ENCODE measurements around the gene TEX101.
"Not testable (repeated sequence)": the region's sequence is repeated elsewhere in the genome, so short reads cannot be mapped to it uniquely, and the experiment has no call there.

TEX101 gene

DNA sequence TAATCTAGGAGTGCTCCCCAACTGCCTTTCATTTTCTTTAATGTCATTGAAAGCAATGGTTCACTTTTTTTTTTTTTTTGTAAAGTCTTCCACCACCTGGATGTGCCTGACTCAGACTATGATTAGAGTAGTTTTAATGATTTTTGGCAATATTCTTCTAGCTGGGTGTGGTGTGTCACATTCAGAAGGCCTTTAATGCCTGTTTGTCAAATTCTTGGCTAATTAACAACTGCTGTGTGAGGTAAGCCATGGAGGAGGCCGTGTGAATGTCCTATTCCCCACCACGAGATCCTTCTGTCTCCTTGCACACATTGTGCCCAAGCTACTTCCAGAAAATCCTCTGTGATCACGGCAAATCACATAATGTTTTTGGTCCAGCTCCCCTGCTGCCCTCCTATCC lies 30.9 kb upstream of the TEX101 start:
- H3K4me3 ChIP-seq (ENCODE audit: low read length); H3K36me3 ChIP-seq (ENCODE audit: insufficient read depth, low read length): not testable (repeated sequence)

DNA sequence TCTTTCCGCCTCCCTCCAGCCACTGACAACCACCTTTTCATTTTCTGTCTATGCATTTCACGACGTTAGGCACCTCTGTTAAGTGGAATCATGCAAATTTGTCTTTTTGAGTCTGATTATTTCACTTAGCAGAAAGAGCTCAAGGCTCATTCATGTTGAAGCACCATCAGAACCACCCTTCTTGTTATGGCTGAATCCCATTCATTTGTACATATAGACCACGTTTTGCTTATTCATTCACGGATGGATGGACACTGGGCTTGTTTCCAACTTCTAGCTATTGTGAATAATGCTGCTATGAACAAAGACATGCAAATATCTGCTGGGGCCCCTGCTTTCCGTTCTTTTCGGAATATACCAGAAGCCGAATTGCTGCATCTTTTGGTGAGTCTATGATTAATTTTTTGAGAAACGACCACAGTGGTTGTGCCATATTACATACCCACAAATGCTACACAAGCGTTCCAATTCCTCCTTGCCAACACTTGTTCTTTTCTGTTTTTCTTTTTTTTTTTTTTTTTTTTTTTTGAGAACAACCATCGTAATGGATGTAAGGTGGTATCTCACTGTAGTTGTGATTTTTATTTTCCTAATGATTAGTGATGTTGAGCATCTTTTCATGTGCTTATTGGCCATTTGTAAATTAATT lies 23.7 kb upstream of the TEX101 start:
- H3K27ac ChIP-seq (ENCODE audit: low read depth, low read length); H3K36me3 ChIP-seq (ENCODE audit: insufficient read depth, low read length); H3K4me3 ChIP-seq (ENCODE audit: low read length); H3K9ac ChIP-seq (ENCODE audit: low read depth, low read length); H3K9me3 ChIP-seq (ENCODE audit: insufficient read depth, low read depth, low read length); H3K27me3 ChIP-seq (ENCODE audit: insufficient read depth, low read length); H3K4me1 ChIP-seq (ENCODE audit: insufficient read depth, low read length): not testable (repeated sequence)
- WGBS = 94% methylated on average over 10 of the region's 11 CpGs

More for the DNA sequence above, 30.9 kb upstream of the TEX101 start:
- not testable (repeated sequence) for H3K9ac ChIP-seq (ENCODE audit: low read depth, low read length); H3K27ac ChIP-seq (ENCODE audit: low read depth, low read length); H3K27me3 ChIP-seq (ENCODE audit: insufficient read depth, low read length); H3K4me1 ChIP-seq (ENCODE audit: insufficient read depth, low read length); H3K9me3 ChIP-seq (ENCODE audit: insufficient read depth, low read depth, low read length)
- WGBS = 78% methylated on average over 3 of the region's 3 CpGs

DNA sequence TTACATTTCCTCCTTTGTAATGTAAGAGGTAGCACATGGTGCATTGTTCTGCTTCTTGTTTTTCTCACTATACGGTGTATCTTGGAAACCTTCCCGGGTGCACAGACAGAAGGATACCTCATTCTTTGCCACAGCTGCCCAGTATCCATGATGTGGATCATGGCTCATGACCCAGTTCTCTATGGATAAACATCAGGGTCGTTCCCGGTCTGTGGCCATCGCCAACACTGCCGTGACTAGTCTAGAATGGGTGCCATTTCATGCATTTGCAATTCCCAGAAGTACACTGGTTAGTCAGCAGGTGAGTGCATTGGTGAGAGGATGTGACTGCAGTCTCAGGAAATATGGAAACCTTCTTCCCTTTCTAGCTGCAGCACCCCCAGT lies 23.1 kb upstream of the TEX101 start:
- not testable (repeated sequence) for H3K9ac ChIP-seq (ENCODE audit: low read depth, low read length); H3K27ac ChIP-seq (ENCODE audit: low read depth, low read length); H3K36me3 ChIP-seq (ENCODE audit: insufficient read depth, low read length); H3K4me1 ChIP-seq (ENCODE audit: insufficient read depth, low read length); H3K4me3 ChIP-seq (ENCODE audit: low read length); H3K9me3 ChIP-seq (ENCODE audit: insufficient read depth, low read depth, low read length); H3K27me3 ChIP-seq (ENCODE audit: insufficient read depth, low read length)
- WGBS = 94% methylated on average over 6 of the region's 6 CpGs

DNA sequence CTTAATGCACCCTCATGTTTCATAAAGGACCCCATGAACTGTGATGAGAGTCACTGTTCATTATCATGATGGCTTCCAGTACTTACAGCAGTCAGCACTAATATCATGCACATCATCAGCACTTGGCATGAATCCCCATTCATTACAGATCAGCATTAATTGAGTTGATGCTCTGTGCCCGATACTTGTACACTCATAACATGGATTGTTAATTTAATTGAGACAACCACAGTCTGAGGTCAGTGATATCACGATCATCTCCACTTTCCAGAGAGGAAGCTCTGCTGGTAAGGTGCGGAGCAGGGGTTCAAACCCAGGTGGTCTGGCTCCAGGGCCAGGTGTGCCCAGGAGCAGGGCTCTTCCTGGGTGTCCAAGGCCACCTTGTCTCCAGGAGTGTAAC lies 21.2 kb upstream of the TEX101 start:
- not testable (repeated sequence) for H3K27me3 ChIP-seq (ENCODE audit: insufficient read depth, low read length); H3K9me3 ChIP-seq (ENCODE audit: insufficient read depth, low read depth, low read length); H3K9ac ChIP-seq (ENCODE audit: low read depth, low read length); H3K4me1 ChIP-seq (ENCODE audit: insufficient read depth, low read length); H3K4me3 ChIP-seq (ENCODE audit: low read length); H3K36me3 ChIP-seq (ENCODE audit: insufficient read depth, low read length); H3K27ac ChIP-seq (ENCODE audit: low read depth, low read length)
- 97% methylated on average over 3 of the region's 3 CpGs for WGBS

DNA sequence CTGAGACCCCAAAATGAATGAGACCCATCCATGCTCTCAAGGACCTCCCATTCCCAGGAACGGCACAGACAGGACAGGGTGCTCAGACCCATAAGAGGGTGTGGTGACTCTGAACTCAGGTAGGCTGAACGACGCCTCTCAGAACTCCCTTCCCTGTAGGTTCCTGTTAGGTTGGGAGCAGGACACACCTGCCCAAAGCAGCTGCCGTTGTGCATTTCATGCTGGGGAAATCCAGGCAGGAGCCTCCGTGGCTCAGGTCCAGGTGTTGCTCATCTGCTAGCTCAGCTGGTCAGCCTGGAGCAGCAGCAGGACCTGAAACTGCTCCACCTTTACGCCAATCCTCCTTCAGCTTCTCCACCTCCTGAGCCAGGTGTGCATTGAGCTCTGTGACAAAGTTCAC lies 19.1 kb upstream of the TEX101 start:
- no peaks in the 10 kb centered on the region for H3K4me1 ChIP-seq (ENCODE audit: insufficient read depth, low read length)
- H3K36me3 ChIP-seq (ENCODE audit: insufficient read depth, low read length) = no peaks in the 10 kb centered on the region
- H3K4me3 ChIP-seq (ENCODE audit: low read length) = no peak overlapping the region
- 90% methylated on average over 6 of the region's 6 CpGs for WGBS
- H3K27me3 ChIP-seq (ENCODE audit: insufficient read depth, low read length) = no peaks in the 10 kb centered on the region
- H3K9me3 ChIP-seq (ENCODE audit: insufficient read depth, low read depth, low read length) = no peaks in the 10 kb centered on the region
- H3K9ac ChIP-seq (ENCODE audit: low read depth, low read length) = no peak overlapping the region
- H3K27ac ChIP-seq (ENCODE audit: low read depth, low read length) = no peak overlapping the region

DNA sequence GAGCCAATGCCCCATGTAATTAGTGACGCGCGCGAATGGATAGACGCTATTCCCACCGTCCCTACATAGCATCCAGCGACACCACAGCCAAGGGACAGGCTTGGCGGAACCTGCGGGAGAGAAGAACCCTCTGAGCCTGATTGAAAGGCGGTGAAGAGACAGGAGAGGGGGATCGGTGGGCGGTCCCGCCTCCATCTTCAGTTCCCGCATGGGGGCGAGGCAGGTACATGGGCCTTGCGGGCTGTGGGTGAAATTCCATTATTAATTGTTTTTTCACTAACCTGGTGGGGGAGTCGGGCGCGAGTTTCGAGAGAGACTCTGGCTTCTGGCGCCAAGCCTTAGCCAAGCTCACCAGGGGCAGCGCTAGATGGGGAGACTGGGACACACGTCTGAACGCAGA lies 8.4 kb upstream of the TEX101 start:
- no peak overlapping the region for H3K27ac ChIP-seq (ENCODE audit: low read depth, low read length)
- no peaks in the 10 kb centered on the region for H3K27me3 ChIP-seq (ENCODE audit: insufficient read depth, low read length)
- no peak overlapping the region for H3K9ac ChIP-seq (ENCODE audit: low read depth, low read length)
- H3K4me1 ChIP-seq (ENCODE audit: insufficient read depth, low read length) = no peaks in the 10 kb centered on the region
- H3K9me3 ChIP-seq (ENCODE audit: insufficient read depth, low read depth, low read length) = no peaks in the 10 kb centered on the region
- H3K36me3 ChIP-seq (ENCODE audit: insufficient read depth, low read length) = no peaks in the 10 kb centered on the region
- no peak overlapping the region for H3K4me3 ChIP-seq (ENCODE audit: low read length)
- 92% methylated on average over 24 of the region's 24 CpGs for WGBS

DNA sequence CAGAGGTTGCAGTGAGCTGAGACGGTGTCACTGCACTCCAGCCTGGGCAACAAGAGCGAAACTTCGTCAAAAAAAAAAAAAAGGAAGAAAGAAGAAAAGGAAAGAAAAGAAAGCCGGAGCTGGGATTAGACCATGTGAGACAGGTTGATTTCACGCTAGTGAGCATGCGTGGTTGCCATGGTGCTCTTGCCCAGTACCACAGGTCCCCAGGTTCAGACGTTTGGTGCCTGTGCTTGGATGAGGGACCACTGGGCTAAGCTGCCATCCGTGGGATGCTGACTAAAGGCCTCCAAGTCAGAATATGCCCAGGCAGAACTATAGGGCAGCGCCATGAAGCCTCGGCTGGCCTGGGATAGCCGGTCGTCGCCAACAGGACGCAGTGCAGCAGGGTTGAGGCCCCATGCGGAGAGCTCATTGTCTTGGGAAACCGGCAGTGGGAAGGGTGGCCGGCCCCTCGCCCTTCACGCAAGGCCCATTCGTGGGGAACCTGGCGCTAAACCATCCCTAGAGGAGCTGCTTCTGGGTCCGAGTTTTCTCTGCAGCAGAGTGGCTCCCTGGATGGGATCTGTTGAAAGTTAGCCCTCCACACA lies 7.2 kb upstream of the TEX101 start:
- no peaks in the 10 kb centered on the region for H3K36me3 ChIP-seq (ENCODE audit: insufficient read depth, low read length)
- H3K4me3 ChIP-seq (ENCODE audit: low read length) = no peak overlapping the region
- H3K4me1 ChIP-seq (ENCODE audit: insufficient read depth, low read length) = no peaks in the 10 kb centered on the region
- no peaks in the 10 kb centered on the region for H3K27me3 ChIP-seq (ENCODE audit: insufficient read depth, low read length)
- WGBS = 77% methylated on average over 22 of the region's 22 CpGs
- H3K27ac ChIP-seq (ENCODE audit: low read depth, low read length) = no peak overlapping the region
- H3K9me3 ChIP-seq (ENCODE audit: insufficient read depth, low read depth, low read length) = no peaks in the 10 kb centered on the region
- H3K9ac ChIP-seq (ENCODE audit: low read depth, low read length) = no peak overlapping the region

DNA sequence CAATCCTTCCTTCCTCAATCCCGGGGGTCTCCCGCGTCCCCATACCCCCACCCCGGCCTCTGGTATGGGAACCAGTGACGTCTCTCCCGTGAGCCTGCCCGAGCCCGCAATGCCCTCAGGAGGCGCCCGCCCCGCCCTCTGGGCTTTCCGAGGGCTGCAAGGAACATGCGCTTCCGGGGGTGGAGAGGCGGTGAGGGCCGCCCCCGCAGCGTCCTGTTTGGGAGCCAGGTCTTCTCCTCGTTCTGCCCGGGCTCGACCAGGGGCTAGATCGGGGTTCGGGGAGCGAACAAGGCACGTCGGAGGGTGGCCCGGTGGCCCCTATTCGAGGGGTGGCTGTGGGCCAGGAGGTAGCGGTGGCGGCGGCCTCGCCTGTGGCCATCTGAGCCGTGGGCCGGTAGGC lies 6.6 kb upstream of the TEX101 start:
- no peak overlapping the region for H3K9ac ChIP-seq (ENCODE audit: low read depth, low read length)
- no peaks in the 10 kb centered on the region for H3K27me3 ChIP-seq (ENCODE audit: insufficient read depth, low read length)
- H3K36me3 ChIP-seq (ENCODE audit: insufficient read depth, low read length) = no peaks in the 10 kb centered on the region
- H3K4me1 ChIP-seq (ENCODE audit: insufficient read depth, low read length) = no peaks in the 10 kb centered on the region
- 93% methylated on average over 34 of the region's 34 CpGs for WGBS
- H3K4me3 ChIP-seq (ENCODE audit: low read length) = no peak overlapping the region
- H3K9me3 ChIP-seq (ENCODE audit: insufficient read depth, low read depth, low read length) = no peaks in the 10 kb centered on the region
- no peak overlapping the region for H3K27ac ChIP-seq (ENCODE audit: low read depth, low read length)

DNA sequence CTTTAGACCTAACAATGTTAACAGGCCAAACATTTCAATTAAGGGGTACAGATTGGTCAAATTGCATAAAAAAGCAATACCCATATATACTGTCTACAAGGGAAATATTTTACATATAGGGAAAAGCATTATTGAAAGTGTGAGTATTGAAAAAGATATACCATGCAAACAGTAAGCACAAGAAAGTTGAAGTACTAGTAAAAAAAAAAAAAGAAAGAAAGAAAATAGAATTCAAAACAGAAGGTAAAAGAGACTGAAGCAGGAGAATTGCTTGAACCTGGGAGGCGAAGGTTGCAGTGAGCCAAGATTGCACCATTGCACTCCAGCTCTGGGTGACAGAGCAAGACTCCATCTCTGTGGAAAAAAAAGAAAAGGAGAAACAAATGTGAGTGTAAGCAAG lies 5.3 kb upstream of the TEX101 start:
- no peak overlapping the region for H3K9ac ChIP-seq (ENCODE audit: low read depth, low read length)
- H3K4me3 ChIP-seq (ENCODE audit: low read length) = no peak overlapping the region
- H3K9me3 ChIP-seq (ENCODE audit: insufficient read depth, low read depth, low read length) = 0 out of 2 replicates have a peak, but pooled peaks cover 3% of the 10 kb centered on the region
- no peaks in the 10 kb centered on the region for H3K36me3 ChIP-seq (ENCODE audit: insufficient read depth, low read length)
- no peaks in the 10 kb centered on the region for H3K4me1 ChIP-seq (ENCODE audit: insufficient read depth, low read length)
- WGBS = 94% methylated on average over 1 of the region's 1 CpG
- H3K27ac ChIP-seq (ENCODE audit: low read depth, low read length) = no peak overlapping the region
- H3K27me3 ChIP-seq (ENCODE audit: insufficient read depth, low read length) = no peaks in the 10 kb centered on the region

DNA sequence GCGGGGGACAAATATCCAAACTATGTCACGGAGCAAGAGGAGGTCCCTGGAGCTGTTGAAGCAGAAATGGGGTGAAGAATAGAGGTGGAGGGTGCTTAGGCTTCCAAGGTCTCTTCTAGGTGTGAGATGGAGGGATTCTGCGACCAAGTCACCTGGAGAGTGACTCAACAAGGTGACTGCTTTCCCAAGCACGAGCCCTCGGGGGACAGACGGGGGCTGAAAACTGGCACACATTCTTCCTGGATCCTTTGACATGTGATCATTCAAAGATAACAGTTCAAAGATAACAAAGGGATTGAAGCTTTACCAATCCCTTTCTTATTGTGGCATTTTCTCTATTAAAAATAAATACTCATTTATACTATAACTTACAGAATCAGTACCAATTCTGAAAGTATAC lies 2.2 kb upstream of the TEX101 start:
- H3K36me3 ChIP-seq (ENCODE audit: insufficient read depth, low read length) = no peaks in the 10 kb centered on the region
- H3K4me1 ChIP-seq (ENCODE audit: insufficient read depth, low read length) = no peaks in the 10 kb centered on the region
- H3K27ac ChIP-seq (ENCODE audit: low read depth, low read length) = no peak overlapping the region
- WGBS = 93% methylated on average over 6 of the region's 6 CpGs
- H3K9me3 ChIP-seq (ENCODE audit: insufficient read depth, low read depth, low read length) = 0 out of 2 replicates have a peak, but pooled peaks cover 3% of the 10 kb centered on the region
- H3K9ac ChIP-seq (ENCODE audit: low read depth, low read length) = no peak overlapping the region
- no peak overlapping the region for H3K4me3 ChIP-seq (ENCODE audit: low read length)
- no peaks in the 10 kb centered on the region for H3K27me3 ChIP-seq (ENCODE audit: insufficient read depth, low read length)

DNA sequence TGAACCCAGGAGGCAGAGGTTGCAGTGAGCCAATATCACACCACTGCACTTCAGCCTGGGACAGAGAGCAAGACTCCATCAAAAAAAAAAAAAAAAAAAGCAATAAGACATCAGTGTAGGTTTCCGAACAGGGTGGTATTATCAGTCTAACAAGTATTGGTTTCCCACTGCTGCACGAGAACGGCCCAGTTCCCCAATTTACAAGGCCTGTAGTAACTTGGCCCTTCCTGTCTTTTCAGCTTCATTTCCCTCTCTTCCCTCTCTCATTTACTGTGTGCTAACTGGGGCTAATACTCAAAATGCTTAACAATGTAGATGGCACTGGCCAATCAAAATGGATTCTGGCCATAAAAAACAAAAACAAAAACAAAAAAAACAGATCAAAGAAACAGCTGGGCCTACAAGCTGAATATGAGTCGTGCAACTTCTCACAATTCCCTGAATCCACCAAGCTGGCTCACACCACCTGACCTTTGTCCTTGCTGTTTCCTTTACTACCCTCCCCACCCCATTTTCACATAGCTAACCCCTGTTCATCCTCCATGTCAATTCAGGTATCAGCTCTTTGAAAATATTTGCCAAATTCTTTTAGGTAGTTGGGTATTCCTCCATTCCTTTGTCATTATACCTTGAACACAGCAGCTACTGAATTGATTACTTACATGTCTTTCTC lies 2.4 kb downstream of the TEX101 start:
- no peaks in the 10 kb centered on the region for H3K36me3 ChIP-seq (ENCODE audit: insufficient read depth, low read length)
- no peak overlapping the region for H3K9ac ChIP-seq (ENCODE audit: low read depth, low read length)
- WGBS = 71% methylated on average over 4 of the region's 4 CpGs
- no peak overlapping the region for H3K27ac ChIP-seq (ENCODE audit: low read depth, low read length)
- H3K4me1 ChIP-seq (ENCODE audit: insufficient read depth, low read length) = peaks cover 7% of the 10 kb centered on the region; the same call in 1 of the 2 replicates
- 0 out of 2 replicates have a peak, but pooled peaks cover 3% of the 10 kb centered on the region for H3K9me3 ChIP-seq (ENCODE audit: insufficient read depth, low read depth, low read length)
- H3K27me3 ChIP-seq (ENCODE audit: insufficient read depth, low read length) = no peaks in the 10 kb centered on the region
- H3K4me3 ChIP-seq (ENCODE audit: low read length) = no peak overlapping the region
